Urothelium cell line (cell line): ENCODE results near the gene IQGAP2.

Experiments used
- DNase-seq: peaks from one replicate; pipeline ENCODE4 v3.0.0; 2011; ENCODE audit warnings: low spot score, mixed read lengths
- FAIRE-seq: peaks from 2 replicates; lab custom pipeline; 2011; peaks lifted over from hg19 to GRCh38; lab: Jason Lieb, UNC

Gene IQGAP2

GRCh38 chr5:76472335-76473008 is 69.4 kb downstream of the IQGAP2 start:
- DNase-seq: no peak
- FAIRE-seq: no peak

DNA sequence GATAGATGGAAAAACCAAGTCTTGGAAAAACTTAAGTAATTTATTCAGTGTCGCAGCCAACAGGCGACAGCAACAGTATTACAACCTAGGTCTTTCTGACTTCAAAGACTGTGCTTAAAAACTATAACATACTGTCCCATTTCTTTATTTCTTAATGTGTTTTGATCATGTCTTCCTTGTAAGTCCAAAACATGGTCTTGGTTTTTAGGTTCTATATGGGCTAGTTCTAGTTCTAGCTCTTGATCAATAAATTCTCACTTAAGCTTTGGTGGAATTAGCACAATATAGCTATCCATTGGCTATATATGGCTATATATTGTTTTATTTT is 69.9 kb downstream of the IQGAP2 start:
- no peak for FAIRE-seq
- DNase-seq: no peak

GRCh38 chr5:76473661-76474060 is 70.6 kb downstream of the IQGAP2 start:
- no peak for FAIRE-seq
- no peak for DNase-seq

GRCh38 chr5:76474377-76474776 is 71.3 kb downstream of the IQGAP2 start:
- DNase-seq: no peak
- no peak for FAIRE-seq

GRCh38 chr5:76475385-76475784 is 72.3 kb downstream of the IQGAP2 start:
- DNase-seq (no peak), FAIRE-seq (no peak)

DNA sequence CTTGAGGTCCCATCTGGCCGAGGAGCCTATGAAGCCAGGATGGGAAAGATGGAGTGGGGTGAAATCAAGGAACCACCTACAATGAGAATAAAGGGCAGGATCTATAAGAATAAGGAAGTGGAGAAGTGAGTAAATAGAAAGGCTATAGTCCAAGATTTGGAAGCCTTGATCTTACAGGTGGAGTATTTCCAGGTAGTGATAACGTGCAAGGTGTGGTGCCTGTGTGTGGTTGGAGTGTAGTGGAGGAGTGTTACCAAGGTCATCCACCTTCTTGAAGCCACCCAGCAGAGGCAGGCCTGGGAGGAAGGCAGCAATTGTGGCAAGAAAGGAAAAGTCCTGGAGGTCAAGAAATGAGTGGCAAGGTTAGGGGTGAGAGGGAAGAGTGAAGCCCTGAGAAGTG is 72.9 kb downstream of the IQGAP2 start:
- DNase-seq (no peak), FAIRE-seq (peak; percentile 27)

DNA sequence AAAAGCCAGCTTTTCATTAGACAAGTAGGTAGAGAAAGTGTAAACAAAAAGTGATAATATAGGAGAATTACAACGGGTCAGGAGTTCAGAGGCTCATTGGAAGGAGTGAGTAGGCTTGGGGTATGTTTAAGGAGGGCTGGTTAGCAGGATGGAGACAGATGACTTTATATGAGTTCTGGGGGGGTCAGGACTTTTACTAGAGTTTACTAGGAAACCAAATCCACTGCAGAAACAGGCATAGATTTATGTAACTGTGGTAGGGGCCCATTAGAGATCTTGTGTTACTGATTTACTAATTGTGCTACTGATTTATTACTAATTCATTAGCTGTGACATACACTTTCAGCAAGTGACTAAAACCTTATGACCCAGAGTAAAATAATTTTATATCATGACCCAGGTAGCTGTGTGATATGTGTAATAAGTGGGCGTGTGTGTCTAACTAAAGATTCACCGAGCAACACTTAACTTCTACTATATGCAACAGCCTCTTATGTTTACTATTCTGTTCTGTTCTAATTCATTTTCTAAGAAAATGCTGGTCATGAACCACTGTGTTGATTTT is 73.5 kb downstream of the IQGAP2 start:
- DNase-seq (no peak), FAIRE-seq (no peak)

DNA sequence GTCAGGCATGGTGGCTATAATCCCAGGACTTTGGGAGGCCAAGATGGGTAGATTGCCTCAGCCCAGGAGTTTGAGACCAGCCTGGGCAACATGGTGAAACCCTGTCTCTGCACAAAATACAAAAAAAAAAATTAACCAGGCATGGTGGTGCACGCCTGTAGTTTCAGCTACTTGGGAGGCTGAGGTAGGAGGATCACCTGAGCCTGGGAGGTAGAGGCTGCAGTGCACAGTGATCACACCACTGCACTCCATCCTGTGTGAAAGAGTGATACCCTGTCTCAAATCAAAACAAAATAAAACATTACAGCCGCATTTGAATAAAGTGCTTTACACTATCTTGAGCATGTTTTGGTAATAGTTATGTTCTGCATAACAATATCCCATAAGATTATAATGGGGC is 74.0 kb downstream of the IQGAP2 start:
- FAIRE-seq (no peak), DNase-seq (no peak)

- no peak for FAIRE-seq
- DNase-seq: no peak
Measured at GRCh38 chr5:76477571-76477970, 74.5 kb downstream of the IQGAP2 start.

- no peak for DNase-seq
- FAIRE-seq: no peak
Measured at GRCh38 chr5:76479281-76479680, 76.2 kb downstream of the IQGAP2 start.

GRCh38 chr5:76479973-76480667 is 77.0 kb downstream of the IQGAP2 start:
- DNase-seq (no peak), FAIRE-seq (no peak)

DNA sequence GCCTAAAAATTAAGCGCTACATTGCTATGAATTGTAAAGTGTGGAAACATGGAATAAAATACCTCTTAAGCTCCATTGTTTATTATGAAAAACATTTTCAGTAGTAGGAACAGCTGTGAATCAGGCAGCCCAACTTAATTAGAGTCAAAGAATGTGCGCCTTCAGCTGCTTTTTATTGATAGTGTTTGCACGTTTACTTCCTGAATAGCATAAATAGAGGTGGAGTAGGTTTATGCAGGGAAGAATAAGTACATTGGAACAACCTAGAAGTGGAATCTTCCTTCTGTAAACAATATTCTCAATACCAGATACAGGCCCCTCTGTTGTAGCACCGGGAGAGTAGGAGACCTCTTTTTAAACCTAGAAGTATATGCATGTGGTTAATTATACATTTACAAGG is 79.9 kb downstream of the IQGAP2 start:
- DNase-seq (no peak), FAIRE-seq (no peak)

GRCh38 chr5:76483433-76483832 is 80.3 kb downstream of the IQGAP2 start:
- FAIRE-seq (no peak), DNase-seq (no peak)

GRCh38 chr5:76483881-76484280 is 80.8 kb downstream of the IQGAP2 start:
- no peak for FAIRE-seq
- DNase-seq: no peak

DNA sequence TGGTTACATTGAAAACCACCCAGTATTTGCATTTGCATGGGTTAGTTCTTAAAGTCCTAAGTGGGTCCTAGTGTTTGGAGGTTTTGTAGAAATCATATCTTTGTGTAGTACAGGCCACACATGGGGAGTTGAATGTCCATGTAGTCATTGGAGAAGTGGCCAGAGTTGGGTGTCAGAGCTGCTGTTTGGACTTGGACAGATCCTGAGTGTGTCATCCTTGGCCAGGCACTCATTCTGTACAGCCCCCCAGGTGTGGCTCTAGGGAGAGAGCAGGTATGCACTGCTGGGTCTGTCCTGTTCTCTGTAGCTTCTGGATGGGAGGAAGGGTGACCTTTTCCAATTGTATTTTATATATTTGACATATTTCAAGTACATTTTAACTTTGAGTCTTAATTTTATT is 82.4 kb downstream of the IQGAP2 start:
- DNase-seq: no peak
- no peak for FAIRE-seq

DNA sequence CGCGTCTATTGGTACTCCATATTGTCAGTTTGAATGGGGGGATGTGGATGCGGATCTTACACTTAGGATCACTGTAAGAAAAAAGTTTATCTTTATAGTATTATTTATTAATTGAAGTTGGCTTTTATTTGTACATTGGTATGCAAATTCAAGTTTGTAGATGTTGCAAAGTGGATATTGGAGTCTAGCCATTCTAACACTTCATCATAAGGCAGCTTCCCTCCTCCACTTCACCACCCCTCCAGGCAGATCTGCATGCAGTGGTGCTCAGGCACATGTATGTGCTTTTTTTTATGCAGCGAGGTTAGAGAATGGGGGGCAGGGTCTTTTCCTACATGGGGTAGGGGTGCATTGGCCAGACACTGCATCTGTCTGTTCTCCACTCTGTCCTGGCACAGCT is 84.3 kb downstream of the IQGAP2 start:
- DNase-seq: no peak
- FAIRE-seq: no peak

DNA sequence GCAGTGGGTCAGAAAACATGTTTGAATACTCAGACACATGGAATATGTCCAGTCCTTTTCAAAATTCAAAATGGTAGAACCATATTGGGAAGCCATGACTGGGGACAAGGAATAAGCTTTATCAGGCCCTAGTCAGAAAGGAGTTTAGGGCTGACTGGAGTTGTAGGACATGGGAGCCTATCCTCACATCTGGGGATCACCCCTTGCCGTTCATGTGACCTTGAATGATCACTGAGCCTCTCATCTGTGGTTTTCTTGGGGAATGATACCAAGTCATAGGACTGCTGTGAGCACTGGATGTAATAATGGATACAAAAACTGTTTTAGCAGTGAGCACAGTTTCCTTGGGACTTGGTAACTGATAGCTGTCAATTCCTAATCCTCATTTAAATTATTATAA is 84.7 kb downstream of the IQGAP2 start:
- no peak for DNase-seq
- FAIRE-seq: no peak

DNA sequence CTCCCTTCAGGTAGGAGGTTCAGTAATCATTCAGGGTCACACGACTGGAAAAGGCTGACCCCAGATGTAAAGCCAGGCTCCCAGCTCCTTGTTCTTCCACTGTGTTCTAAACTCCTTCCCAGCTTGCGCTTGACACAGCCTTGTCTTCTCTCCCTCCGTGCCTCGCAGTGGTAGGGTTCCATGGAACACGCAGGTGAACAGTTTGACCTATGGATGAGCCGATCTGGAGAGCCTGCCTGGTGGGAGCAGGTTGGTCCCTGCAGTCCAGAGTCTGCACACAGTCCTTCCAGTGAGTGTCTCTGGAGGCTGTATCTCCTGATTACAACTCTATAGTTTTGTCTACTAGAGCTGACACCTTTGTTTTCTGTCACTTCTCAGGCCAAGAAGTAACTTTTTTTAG is 85.9 kb downstream of the IQGAP2 start:
- no peak for FAIRE-seq
- no peak for DNase-seq

GRCh38 chr5:76489877-76490688 is 87.0 kb downstream of the IQGAP2 start:
- FAIRE-seq: no peak
- DNase-seq: no peak

GRCh38 chr5:76490960-76491359 is 87.9 kb downstream of the IQGAP2 start:
- DNase-seq (no peak), FAIRE-seq (no peak)

GRCh38 chr5:76492819-76493189 is 89.7 kb downstream of the IQGAP2 start:
- DNase-seq (no peak), FAIRE-seq (no peak)
